Adrenal gland (tissue), 5 donors: ENCODE results near the gene AHCYL1.

Experiments
- CTCF ChIP-seq, 6 experiments: fragments of 450-650 bp in 4 of 6; fragments of 200-600 bp in 2 of 6; sonication (generic) in 1 of 6; IDR thresholded peaks; 1 replicate in 5 of 6; 2 replicates in 1 of 6; pipeline versions ENCODE4 v1.5.1 to v1.8.0; 2016 to 2021; ENCODE audit warnings: antibody characterized with exemption in 6 of 6, mild to moderate bottlenecking in 2 of 6, moderate library complexity in 1 of 6
- POLR2A ChIP-seq, 2 donors: fragments of 450-650 bp; IDR thresholded peaks; one replicate each; pipeline ENCODE4 v1.6.1; 2017; ENCODE audit warnings: antibody characterized with exemption in 2 of 2, mild to moderate bottlenecking in 2 of 2, moderate library complexity in 1 of 2
- donor health status: DM: no; HTN: no; CAD: no.

- TF ChIP-seq CTCF (IDR thresholded peaks at IDR 0.05) (no peak), POLR2A (IDR thresholded peaks at IDR 0.05) (no peak)
These were observed 13.0 kb upstream of the AHCYL1 start for GRCh38 chr1:109971559-109971958.
